ENCODE results near the gene MESD.
A peak's percentile ranks its signal among the peaks of the same experiment; 100 is the strongest.

The MESD gene

GRCh38 chr15:80989518-80990478, at the start of gene MESD:
TSS of gene MESD (minus strand) at chr15:80989819. CDS start at chr15:80989791, 28 bp downstream.
- H3K27ac ChIP-seq (ENCODE audit: low read length), result no peak within 1 kb of the TSS

GRCh38 chr15:81038975-81039607, 49.5 kb upstream of the MESD start:
- no CpG with 5 or more reads among the region's 4 CpGs for WGBS (ENCODE audit: insufficient coverage, insufficient read length)
- DNase-seq (ENCODE audit: low read depth, low spot score), result no peak

More at GRCh38 chr15:80989518-80990478, at the start of gene MESD:
- peak; percentile 86 for DNase-seq (ENCODE audit: low read depth, low spot score)
- no CpG with 5 or more reads among the region's 63 CpGs for whole genome bisulfite sequencing (ENCODE audit: insufficient coverage, insufficient read length)
- no peaks in the 10 kb centered on the region for H3K27me3 ChIP-seq (ENCODE audit: control insufficient read depth, insufficient read depth, low read length)
- H3K4me3 ChIP-seq (ENCODE audit: low read length), result peak within 1 kb of the TSS; percentile 93
- H3K9me3 ChIP-seq (ENCODE audit: control insufficient read depth, insufficient read depth, low read length), result no peaks in the 10 kb centered on the region
- peaks cover 2% of the 10 kb centered on the region; the same call in 1 of the 2 replicates for H3K4me1 ChIP-seq (ENCODE audit: control insufficient read depth, insufficient read depth, low read length)
- H3K36me3 ChIP-seq (ENCODE audit: control insufficient read depth, insufficient read depth, low read length), result no peaks in the 10 kb centered on the region

GRCh38 chr15:81037952-81038743, 48.5 kb upstream of the MESD start:
- H3K36me3 ChIP-seq (ENCODE audit: control insufficient read depth, insufficient read depth, low read length), result no peaks in the 10 kb centered on the region
- WGBS (ENCODE audit: insufficient coverage, insufficient read length), result no CpG with 5 or more reads among the region's 14 CpGs
- no peak overlapping the region for H3K4me3 ChIP-seq (ENCODE audit: low read length)
- no peaks in the 10 kb centered on the region for H3K4me1 ChIP-seq (ENCODE audit: control insufficient read depth, insufficient read depth, low read length)
- H3K27me3 ChIP-seq (ENCODE audit: control insufficient read depth, insufficient read depth, low read length), result no peaks in the 10 kb centered on the region
- no peak for DNase-seq (ENCODE audit: low read depth, low spot score)
- no peak overlapping the region for H3K27ac ChIP-seq (ENCODE audit: low read length)
- no peaks in the 10 kb centered on the region for H3K9me3 ChIP-seq (ENCODE audit: control insufficient read depth, insufficient read depth, low read length)

More at GRCh38 chr15:81038975-81039607, 49.5 kb upstream of the MESD start:
- H3K27ac ChIP-seq (ENCODE audit: low read length), result no peak overlapping the region
- H3K36me3 ChIP-seq (ENCODE audit: control insufficient read depth, insufficient read depth, low read length), result no peaks in the 10 kb centered on the region
- no peaks in the 10 kb centered on the region for H3K27me3 ChIP-seq (ENCODE audit: control insufficient read depth, insufficient read depth, low read length)
- H3K9me3 ChIP-seq (ENCODE audit: control insufficient read depth, insufficient read depth, low read length), result no peaks in the 10 kb centered on the region
- no peaks in the 10 kb centered on the region for H3K4me1 ChIP-seq (ENCODE audit: control insufficient read depth, insufficient read depth, low read length)
- H3K4me3 ChIP-seq (ENCODE audit: low read length), result no peak overlapping the region

- no peak for DNase-seq (ENCODE audit: low read depth, low spot score)
- Histone ChIP-seq H3K9me3 (ENCODE audit: control insufficient read depth, insufficient read depth, low read length) (no peaks in the 10 kb centered on the region), H3K27me3 (ENCODE audit: control insufficient read depth, insufficient read depth, low read length) (no peaks in the 10 kb centered on the region), H3K4me1 (ENCODE audit: control insufficient read depth, insufficient read depth, low read length) (no peaks in the 10 kb centered on the region), H3K36me3 (ENCODE audit: control insufficient read depth, insufficient read depth, low read length) (no peaks in the 10 kb centered on the region), H3K27ac (ENCODE audit: low read length) (no peak overlapping the region), H3K4me3 (ENCODE audit: low read length) (no peak overlapping the region)
- no CpG with 5 or more reads among the region's 2 CpGs for WGBS (ENCODE audit: insufficient coverage, insufficient read length)
Observed at GRCh38 chr15:81033508-81033907, 43.9 kb upstream of the MESD start.

GRCh38 chr15:81032818-81033217, 43.2 kb upstream of the MESD start:
- no peaks in the 10 kb centered on the region for H3K9me3 ChIP-seq (ENCODE audit: control insufficient read depth, insufficient read depth, low read length)
- H3K27ac ChIP-seq (ENCODE audit: low read length), result no peak overlapping the region
- no peaks in the 10 kb centered on the region for H3K27me3 ChIP-seq (ENCODE audit: control insufficient read depth, insufficient read depth, low read length)
- H3K36me3 ChIP-seq (ENCODE audit: control insufficient read depth, insufficient read depth, low read length), result no peaks in the 10 kb centered on the region
- no CpG with 5 or more reads among the region's 1 CpG for WGBS (ENCODE audit: insufficient coverage, insufficient read length)
- H3K4me3 ChIP-seq (ENCODE audit: low read length), result no peak overlapping the region
- H3K4me1 ChIP-seq (ENCODE audit: control insufficient read depth, insufficient read depth, low read length), result no peaks in the 10 kb centered on the region
- DNase-seq (ENCODE audit: low read depth, low spot score), result no peak

GRCh38 chr15:81032355-81032754, 42.7 kb upstream of the MESD start:
- Histone ChIP-seq H3K4me3 (ENCODE audit: low read length) (no peak overlapping the region), H3K9me3 (ENCODE audit: control insufficient read depth, insufficient read depth, low read length) (no peaks in the 10 kb centered on the region), H3K27me3 (ENCODE audit: control insufficient read depth, insufficient read depth, low read length) (no peaks in the 10 kb centered on the region), H3K4me1 (ENCODE audit: control insufficient read depth, insufficient read depth, low read length) (no peaks in the 10 kb centered on the region), H3K27ac (ENCODE audit: low read length) (no peak overlapping the region), H3K36me3 (ENCODE audit: control insufficient read depth, insufficient read depth, low read length) (no peaks in the 10 kb centered on the region)
- WGBS (ENCODE audit: insufficient coverage, insufficient read length), result no CpG with 5 or more reads among the region's 4 CpGs
- no peak for DNase-seq (ENCODE audit: low read depth, low spot score)

GRCh38 chr15:81031203-81031602, 41.6 kb upstream of the MESD start:
- no peaks in the 10 kb centered on the region for H3K4me1 ChIP-seq (ENCODE audit: control insufficient read depth, insufficient read depth, low read length)
- WGBS (ENCODE audit: insufficient coverage, insufficient read length), result no CpG with 5 or more reads among the region's 4 CpGs
- H3K4me3 ChIP-seq (ENCODE audit: low read length), result no peak overlapping the region
- H3K27ac ChIP-seq (ENCODE audit: low read length), result no peak overlapping the region
- H3K9me3 ChIP-seq (ENCODE audit: control insufficient read depth, insufficient read depth, low read length), result no peaks in the 10 kb centered on the region
- no peak for DNase-seq (ENCODE audit: low read depth, low spot score)
- no peaks in the 10 kb centered on the region for H3K27me3 ChIP-seq (ENCODE audit: control insufficient read depth, insufficient read depth, low read length)
- no peaks in the 10 kb centered on the region for H3K36me3 ChIP-seq (ENCODE audit: control insufficient read depth, insufficient read depth, low read length)

- H3K4me3 ChIP-seq (ENCODE audit: low read length), result no peak overlapping the region
- no peak overlapping the region for H3K27ac ChIP-seq (ENCODE audit: low read length)
- no peaks in the 10 kb centered on the region for H3K36me3 ChIP-seq (ENCODE audit: control insufficient read depth, insufficient read depth, low read length)
- no CpG with 5 or more reads among the region's 3 CpGs for WGBS (ENCODE audit: insufficient coverage, insufficient read length)
- no peaks in the 10 kb centered on the region for H3K9me3 ChIP-seq (ENCODE audit: control insufficient read depth, insufficient read depth, low read length)
- no peaks in the 10 kb centered on the region for H3K27me3 ChIP-seq (ENCODE audit: control insufficient read depth, insufficient read depth, low read length)
- no peaks in the 10 kb centered on the region for H3K4me1 ChIP-seq (ENCODE audit: control insufficient read depth, insufficient read depth, low read length)
- no peak for DNase-seq (ENCODE audit: low read depth, low spot score)
Observed at GRCh38 chr15:81030301-81030750, 40.7 kb upstream of the MESD start.

- Histone ChIP-seq H3K4me3 (ENCODE audit: low read length) (no peak overlapping the region), H3K36me3 (ENCODE audit: control insufficient read depth, insufficient read depth, low read length) (no peaks in the 10 kb centered on the region), H3K4me1 (ENCODE audit: control insufficient read depth, insufficient read depth, low read length) (no peaks in the 10 kb centered on the region), H3K27ac (ENCODE audit: low read length) (no peak overlapping the region), H3K27me3 (ENCODE audit: control insufficient read depth, insufficient read depth, low read length) (no peaks in the 10 kb centered on the region), H3K9me3 (ENCODE audit: control insufficient read depth, insufficient read depth, low read length) (no peaks in the 10 kb centered on the region)
- DNase-seq (ENCODE audit: low read depth, low spot score), result no peak
- WGBS (ENCODE audit: insufficient coverage, insufficient read length), result no CpG with 5 or more reads among the region's 3 CpGs
Observed at GRCh38 chr15:81029414-81030300, 40.0 kb upstream of the MESD start.
